HG03045 (cell line): ENCODE data around the gene CYLD.
A peak's percentile ranks its signal among the peaks of the same experiment; 100 is the strongest.

Experiments used
- ATAC-seq: cut with Tn5 transposase; IDR thresholded peaks from one replicate; pipeline ENCODE4 v1.9.1; 2021; ENCODE audit warnings: mild to moderate bottlenecking, moderate library complexity; ENCODE audit not compliant: unreplicated experiment

The CYLD gene

GRCh38 chr16:50711040-50711439, 30.8 kb upstream of the CYLD start:
- no peak for ATAC-seq

DNA sequence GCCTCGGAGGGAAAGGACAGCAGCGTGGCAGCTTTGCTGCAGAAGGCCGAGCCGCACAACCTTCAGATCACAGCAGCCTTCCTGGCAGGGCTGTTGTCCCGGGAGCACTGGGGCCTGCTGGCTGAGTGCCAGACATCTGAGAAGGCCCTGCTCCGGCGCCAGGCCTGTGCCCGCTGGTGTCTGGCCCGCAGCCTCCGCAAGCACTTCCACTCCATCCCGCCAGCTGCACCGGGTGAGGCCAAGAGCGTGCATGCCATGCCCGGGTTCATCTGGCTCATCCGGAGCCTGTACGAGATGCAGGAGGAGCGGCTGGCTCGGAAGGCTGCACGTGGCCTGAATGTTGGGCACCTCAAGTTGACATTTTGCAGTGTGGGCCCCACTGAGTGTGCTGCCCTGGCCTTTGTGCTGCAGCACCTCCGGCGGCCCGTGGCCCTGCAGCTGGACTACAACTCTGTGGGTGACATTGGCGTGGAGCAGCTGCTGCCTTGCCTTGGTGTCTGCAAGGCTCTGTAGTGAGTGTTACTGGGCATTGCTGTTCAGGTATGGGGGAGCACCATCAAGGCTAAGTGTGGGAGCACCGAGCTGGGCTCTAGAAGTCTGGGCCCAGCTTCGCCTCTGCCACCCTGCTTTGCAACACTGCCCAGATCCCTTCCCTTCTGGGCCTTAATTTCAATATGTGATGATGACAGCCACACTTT, 29.9 kb upstream of the CYLD start:
- no peak for ATAC-seq

GRCh38 chr16:50712560-50712898, 29.4 kb upstream of the CYLD start:
- no peak for ATAC-seq

GRCh38 chr16:50712956-50713355, 28.9 kb upstream of the CYLD start:
- ATAC-seq, result no peak

- no peak for ATAC-seq
Measured at GRCh38 chr16:50717091-50717490, 24.8 kb upstream of the CYLD start.

DNA sequence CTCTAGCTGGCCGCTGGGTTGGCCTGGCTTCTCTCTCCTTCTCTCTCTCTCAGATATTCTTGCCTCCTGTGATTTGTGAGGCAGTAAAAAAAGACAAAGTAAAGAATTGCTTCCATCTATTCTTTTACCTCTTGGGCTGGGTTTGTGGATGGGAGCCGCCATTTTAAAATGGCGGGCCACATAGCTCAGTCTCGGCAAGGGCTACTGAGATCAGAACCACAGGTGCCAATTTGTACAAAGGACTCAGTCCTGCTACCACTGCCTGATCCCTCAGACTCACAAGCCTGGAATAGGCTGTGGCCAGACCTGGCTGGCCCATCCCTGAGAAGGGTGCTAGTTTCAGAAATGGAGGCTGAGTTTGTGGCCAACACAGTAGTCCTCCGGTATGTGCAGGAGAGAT, 24.4 kb upstream of the CYLD start:
- ATAC-seq, result no peak

DNA sequence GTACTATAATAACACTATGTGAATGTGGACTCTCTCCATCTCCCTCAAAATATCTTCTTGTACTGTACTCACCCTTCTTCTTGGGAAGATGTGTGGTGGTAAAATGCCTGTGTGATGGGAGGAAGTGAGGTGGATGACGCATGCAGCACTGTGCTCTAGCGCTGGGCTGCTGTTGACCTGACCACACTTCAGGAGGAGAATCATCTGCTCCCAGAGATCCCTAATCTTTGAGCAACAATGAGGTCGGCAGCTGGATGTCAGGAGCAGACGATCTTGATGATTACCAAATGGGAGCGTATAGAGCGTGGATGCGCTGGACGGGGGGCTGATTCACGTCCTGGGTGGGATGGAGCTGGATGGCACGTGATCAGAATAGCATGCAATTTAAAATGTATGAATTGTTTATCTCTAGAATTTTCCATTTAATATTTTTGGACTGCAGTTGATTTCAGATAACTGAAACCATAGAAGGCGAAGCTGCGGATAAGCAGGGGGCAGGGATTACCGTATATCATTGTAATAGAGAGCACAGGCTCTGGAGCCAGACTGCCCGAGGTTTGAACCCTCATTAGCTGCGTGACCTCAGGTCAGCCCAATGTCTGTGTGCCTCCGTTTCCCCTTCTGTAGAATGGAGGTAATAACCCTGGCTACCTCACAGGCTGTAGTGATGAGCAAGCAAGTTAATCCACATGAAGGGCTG, 23.7 kb upstream of the CYLD start:
- ATAC-seq, result no peak

DNA sequence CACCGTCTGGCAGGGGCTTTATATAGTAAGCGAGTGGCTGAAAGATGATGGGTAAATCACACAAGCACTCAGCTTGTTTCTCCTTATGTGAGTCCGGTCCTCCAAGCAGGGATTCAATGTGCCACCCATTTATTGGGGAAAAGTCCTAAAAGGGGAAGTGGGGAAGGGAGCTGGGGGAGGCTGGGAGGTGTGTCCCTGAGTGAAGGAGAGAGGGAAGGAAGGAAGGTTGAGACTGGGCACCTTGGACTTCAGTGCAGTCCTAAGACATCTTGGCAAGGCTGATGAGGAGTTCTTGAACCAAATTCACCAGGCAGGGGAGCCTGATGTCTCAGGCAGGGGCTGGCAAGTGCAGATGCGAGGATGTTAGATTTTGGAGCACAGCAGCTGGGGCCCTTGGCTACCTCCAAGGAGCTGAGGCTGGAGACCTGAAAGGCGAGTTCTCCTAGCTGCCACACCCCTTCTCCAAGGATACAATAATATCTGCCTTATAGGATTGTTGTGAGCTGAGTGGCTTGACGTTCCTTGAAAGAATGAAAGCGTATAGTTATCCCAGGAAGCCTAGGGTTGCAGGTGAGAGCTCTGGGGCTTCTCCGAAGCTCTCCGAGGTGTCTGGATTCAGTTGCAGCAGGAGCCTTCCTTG, 23.0 kb upstream of the CYLD start:
- no peak for ATAC-seq

- ATAC-seq, result no peak
Measured at GRCh38 chr16:50719401-50720337, 22.2 kb upstream of the CYLD start.

DNA sequence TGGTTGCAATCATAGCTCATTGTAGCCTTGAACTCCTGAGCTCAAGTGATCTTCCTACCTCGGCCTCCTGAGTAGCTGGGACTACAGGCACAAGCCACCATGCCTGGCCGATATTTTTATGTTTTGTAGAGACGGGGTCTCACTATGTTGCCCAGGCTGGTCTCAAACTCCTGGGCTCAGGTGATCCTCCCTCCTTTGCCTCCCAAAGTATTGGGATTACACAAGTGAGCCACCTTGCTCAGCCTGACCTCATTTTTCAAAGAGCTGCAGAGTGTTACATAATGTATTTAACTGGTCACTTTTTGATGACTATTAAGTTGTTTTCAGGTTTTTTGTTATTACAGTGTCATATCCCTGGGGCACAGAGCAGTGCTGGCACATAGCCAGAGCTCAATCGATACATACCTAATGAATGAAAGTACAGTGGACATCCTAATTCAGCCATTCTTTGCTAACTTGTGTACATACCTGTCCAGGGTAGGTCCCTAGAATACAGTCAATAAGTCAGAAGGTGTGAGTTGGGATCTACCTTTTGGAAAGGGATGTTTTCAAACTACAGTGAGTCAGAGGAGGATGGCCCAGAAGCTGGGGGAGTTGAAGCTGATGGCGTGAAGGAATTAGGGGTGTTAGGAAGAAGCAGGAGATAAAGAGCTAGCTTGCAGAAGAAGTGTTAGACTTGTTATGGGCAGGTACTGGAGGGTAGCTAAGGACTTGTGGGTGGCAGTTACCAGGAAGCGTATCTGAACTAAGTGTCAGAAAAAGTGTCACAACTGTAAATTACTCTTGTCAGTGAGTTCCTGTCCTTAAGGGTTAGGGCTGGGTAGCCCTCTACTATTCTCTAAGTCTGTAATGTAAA, 20.1 kb upstream of the CYLD start:
- ATAC-seq, result no peak

- no peak for ATAC-seq
Measured at GRCh38 chr16:50722405-50722737, 19.5 kb upstream of the CYLD start.

- ATAC-seq, result no peak
Measured at GRCh38 chr16:50722960-50723359, 18.9 kb upstream of the CYLD start.

GRCh38 chr16:50724306-50724705, 17.6 kb upstream of the CYLD start:
- no peak for ATAC-seq

DNA sequence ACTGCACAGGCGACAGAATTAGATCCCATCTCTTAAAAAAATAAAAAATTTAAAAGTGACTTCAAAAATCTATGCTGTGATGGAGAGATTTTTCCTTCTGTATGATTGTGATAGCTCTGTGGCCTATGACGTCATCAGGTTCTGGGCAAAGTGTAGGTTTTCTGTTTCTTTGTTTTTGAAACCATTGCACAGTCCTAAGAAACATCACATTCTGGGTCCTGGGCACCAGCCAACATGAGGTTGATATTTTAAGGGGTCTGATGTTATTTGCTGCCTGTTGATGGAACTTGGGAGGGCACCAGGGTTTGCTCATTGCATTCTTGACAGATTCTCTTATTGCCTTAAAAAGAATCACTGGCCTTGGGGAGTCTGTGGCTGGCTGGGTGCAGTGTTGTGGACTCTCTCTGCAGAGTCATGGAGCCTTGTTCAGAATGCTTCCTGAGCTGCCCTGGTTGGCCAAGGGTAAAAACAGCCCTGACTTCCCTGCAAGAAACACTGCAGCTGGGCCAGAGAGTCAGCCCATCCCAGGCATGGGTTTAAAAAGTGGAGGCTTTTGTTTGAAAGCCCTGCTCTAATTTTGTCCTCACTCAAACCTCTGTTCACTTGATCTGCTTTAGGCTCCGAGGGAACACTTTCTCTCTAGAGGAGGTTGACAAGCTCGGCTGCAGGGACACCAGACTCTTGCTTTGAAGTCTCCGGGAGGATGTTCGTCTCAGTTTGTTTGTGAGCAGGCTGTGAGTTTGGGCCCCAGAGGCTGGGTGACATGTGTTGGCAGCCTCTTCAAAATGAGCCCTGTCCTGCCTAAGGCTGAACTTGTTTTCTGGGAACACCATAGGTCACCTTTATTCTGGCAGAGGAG, 10.5 kb upstream of the CYLD start:
- ATAC-seq, result no peak

DNA sequence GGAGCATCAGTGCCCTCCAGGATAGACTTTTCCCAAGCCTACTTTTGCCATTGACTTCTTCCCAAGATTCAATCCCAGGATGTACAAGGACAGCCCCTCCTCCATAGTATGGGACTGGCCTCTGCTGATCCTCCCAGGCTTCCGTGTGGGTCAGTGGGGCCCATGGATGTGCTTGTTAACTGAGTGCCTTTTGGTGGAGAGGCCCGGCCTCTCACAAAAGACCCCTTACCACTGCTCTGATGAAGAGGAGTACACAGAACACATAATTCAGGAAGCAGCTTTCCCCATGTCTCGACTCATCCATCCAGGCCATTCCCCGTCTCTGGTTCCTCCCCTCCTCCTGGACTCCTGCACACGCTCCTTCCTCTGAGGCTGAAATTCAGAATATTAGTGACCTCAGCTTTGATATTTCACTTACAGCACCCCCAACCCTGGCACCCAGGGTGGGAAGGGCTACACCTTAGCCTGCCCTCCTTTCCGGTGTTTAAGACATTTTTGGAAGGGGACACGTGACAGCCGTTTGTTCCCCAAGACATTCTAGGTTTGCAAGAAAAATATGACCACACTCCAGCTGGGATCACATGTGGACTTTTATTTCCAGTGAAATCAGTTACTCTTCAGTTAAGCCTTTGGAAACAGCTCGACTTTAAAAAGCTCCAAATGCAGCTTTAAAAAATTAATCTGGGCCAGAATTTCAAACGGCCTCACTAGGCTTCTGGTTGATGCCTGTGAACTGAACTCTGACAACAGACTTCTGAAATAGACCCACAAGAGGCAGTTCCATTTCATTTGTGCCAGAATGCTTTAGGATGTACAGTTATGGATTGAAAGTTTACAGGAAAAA, 9.7 kb upstream of the CYLD start:
- no peak for ATAC-seq

DNA sequence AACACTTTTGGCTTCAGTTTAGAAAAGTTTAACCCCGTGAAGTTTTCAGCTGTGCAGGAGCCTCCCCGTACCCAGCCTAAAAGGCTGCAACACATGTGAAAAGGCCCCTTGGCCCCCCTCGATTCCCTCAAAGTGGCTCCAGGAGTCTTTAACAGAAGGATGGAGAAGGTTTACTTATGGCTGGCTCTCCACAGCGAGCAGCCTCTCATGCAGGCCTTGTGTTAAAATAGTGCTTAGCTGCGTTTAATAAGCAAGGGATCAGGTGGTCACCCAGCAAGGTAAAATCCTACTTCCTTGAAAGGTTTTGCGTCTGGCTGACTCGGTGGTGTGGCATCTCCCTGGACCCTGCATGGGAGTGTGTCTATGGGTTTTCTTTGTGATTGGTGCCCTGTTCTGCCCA, 8.4 kb upstream of the CYLD start:
- ATAC-seq, result no peak

DNA sequence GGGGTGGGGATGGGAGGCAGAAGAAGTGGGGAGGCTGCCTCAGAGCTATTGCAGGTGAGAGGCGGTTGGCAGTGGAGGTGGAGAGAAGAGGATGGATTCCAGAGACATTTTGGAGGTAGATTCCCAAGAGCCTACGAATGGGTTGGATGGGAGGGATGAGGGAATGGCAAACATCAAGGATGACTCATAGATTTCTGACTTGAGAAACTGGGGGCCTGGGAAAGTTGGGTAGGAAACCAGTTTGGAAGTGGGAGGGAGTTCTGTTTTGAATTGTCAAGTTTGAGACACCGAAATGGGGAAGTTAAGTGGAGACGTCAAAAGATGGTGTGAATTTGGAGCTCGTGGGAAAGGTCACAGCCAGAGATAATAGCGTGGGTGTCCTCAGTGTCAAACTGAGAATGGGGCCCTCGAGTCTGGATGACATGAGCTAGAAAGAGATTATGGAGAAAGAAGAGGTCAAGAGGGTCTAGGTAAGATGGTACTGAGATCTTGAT, 6.2 kb upstream of the CYLD start:
- ATAC-seq, result peak; percentile 72

DNA sequence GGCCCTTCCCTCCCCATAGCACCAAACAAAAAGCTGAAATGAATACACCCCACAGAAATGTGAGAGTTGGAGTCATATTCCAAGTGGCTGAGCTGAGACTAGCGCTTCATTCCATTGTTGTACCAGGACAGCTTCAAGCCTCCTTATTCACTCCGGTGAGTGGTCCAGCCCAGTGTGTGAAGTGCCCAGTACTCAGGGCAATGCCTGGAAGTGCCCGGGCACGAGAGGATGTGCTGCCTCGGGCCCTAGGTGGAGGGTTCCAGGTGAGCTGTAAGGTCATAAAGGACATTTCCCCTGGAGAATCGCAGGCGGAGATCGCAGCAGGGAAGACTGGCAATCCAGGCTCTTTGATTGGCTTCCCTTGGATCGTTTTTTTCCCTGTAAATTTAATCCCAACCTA, 5.4 kb upstream of the CYLD start:
- no peak for ATAC-seq
